ENCODE data around the gene TGFB1.

GRCh38 chr19:41316306-41316920 lies 37.3 kb downstream of the TGFB1 start:
- TF ChIP-seq, protein P1, sequence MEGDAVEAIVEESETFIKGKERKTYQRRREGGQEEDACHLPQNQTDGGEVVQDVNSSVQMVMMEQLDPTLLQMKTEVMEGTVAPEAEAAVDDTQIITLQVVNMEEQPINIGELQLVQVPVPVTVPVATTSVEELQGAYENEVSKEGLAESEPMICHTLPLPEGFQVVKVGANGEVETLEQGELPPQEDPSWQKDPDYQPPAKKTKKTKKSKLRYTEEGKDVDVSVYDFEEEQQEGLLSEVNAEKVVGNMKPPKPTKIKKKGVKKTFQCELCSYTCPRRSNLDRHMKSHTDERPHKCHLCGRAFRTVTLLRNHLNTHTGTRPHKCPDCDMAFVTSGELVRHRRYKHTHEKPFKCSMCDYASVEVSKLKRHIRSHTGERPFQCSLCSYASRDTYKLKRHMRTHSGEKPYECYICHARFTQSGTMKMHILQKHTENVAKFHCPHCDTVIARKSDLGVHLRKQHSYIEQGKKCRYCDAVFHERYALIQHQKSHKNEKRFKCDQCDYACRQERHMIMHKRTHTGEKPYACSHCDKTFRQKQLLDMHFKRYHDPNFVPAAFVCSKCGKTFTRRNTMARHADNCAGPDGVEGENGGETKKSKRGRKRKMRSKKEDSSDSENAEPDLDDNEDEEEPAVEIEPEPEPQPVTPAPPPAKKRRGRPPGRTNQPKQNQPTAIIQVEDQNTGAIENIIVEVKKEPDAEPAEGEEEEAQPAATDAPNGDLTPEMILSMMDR (optimal IDR thresholded peaks at IDR 0.05 in 1 of 3, IDR thresholded peaks at IDR 0.05 in 1 of 3, conservative IDR thresholded peaks at IDR 0.05 in 1 of 3; ENCODE audit: extremely low read depth in 1 of 3, insufficient read depth in 2 of 3, low read length in 3 of 3), result no peak
- TF ChIP-seq EZH2 (IDR thresholded peaks at IDR 0.05; ENCODE audit: low read length), result no peak
